ENCODE measurements around the gene ZDHHC7.

DNA sequence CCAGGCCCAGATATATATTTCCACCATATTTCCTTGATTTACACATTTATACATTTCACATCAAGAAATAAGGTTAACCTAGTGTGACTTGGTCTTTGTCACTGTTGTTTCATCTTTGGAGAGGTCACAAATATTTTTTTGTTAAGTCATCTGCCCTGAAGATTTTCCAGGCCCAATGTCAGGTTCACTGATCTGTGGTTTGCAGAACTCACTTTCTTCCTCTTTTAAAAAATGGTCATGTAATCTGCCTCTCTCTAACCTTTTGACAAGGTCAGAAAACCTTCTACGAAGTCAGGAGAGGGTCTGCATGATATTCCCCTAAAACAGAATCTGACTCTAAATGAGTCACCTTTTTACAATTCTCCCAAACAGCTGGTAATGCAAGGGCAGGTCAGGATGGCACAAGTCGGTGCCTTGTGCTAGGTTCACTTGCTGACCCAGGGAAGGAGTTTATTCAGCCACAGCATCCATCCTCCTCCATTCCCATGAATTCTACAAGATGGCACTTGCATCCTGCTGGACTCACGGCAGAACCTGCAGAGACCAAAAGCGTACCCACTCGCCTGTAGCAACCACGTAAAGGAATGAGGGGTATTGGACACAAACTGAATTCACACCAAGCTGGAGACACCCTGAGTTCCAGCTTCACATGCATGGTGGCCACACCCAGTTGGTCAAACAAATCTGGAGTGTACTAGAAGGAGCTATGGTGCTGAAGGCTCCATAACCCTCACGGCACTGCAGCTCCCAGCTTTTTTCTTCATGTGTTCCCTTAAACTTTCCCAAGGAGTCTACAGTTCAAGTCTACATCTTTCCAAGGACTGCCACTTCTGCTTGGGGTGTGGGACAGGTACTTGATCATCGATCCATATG, 14.7 kb upstream of the ZDHHC7 start:
- no peak for TF ChIP-seq EZH2 (IDR thresholded peaks at IDR 0.05; ENCODE audit: low read length, missing control alignments)
- TF ChIP-seq, protein P1, sequence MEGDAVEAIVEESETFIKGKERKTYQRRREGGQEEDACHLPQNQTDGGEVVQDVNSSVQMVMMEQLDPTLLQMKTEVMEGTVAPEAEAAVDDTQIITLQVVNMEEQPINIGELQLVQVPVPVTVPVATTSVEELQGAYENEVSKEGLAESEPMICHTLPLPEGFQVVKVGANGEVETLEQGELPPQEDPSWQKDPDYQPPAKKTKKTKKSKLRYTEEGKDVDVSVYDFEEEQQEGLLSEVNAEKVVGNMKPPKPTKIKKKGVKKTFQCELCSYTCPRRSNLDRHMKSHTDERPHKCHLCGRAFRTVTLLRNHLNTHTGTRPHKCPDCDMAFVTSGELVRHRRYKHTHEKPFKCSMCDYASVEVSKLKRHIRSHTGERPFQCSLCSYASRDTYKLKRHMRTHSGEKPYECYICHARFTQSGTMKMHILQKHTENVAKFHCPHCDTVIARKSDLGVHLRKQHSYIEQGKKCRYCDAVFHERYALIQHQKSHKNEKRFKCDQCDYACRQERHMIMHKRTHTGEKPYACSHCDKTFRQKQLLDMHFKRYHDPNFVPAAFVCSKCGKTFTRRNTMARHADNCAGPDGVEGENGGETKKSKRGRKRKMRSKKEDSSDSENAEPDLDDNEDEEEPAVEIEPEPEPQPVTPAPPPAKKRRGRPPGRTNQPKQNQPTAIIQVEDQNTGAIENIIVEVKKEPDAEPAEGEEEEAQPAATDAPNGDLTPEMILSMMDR (conservative IDR thresholded peaks at IDR 0.05 in 1 of 2, IDR thresholded peaks at IDR 0.05 in 1 of 2; ENCODE audit: low read depth in 1 of 2, low read length in 2 of 2) = no peak
